Choroid plexus epithelial cell (primary cell): ENCODE measurements around the gene PDIK1L.

ENCODE experiments used
- DNase-seq: peaks from one replicate; pipeline ENCODE4 v3.0.0-alpha.2; 2010; ENCODE audit warnings: low read depth
- H3K4me3 ChIP-seq: 2 replicates; pipeline ENCODE4 v1.5.1; 2011; ENCODE audit warnings: low read depth, mild to moderate bottlenecking, control low read depth, low read length, moderate library complexity
- TF ChIP-seq, protein P1 (sequence below): conservative IDR thresholded peaks from 2 replicates; pipeline ENCODE4 v1.5.1; 2011; ENCODE audit warnings: low read depth, mild to moderate bottlenecking, control low read depth, inconsistent platforms, low read length, moderate library complexity

PDIK1L gene

DNA sequence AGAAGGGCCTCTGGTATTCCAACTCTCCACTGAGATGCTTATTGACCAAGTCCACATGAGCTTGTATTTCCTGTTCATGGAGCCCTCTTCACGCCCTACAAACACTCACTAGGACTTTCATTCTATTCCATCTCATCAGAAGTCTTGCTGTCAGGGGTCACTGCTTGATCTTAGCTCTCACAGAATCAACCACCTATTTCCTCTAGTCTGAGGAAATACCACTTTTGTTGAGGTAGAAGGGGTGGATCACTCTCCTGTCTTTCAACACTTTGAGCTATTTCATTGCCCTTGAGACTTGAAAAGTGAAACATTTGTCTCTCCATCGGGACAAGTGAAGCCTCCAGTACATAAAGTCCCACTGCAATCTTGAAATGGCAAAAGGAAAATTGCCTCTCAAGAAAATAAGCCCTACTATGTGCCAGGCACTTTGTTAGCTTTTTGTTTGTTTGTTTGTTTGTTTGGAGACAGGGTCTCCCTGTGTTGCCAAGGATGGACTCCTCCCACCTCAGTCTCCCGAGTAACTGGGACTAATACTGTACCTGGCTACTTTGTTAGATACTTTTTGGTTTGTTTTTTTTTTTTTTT is 27.4 kb downstream of the PDIK1L start:
- DNase-seq, result no peak
- H3K4me3 ChIP-seq, result no peak overlapping the region
- TF ChIP-seq, protein P1, sequence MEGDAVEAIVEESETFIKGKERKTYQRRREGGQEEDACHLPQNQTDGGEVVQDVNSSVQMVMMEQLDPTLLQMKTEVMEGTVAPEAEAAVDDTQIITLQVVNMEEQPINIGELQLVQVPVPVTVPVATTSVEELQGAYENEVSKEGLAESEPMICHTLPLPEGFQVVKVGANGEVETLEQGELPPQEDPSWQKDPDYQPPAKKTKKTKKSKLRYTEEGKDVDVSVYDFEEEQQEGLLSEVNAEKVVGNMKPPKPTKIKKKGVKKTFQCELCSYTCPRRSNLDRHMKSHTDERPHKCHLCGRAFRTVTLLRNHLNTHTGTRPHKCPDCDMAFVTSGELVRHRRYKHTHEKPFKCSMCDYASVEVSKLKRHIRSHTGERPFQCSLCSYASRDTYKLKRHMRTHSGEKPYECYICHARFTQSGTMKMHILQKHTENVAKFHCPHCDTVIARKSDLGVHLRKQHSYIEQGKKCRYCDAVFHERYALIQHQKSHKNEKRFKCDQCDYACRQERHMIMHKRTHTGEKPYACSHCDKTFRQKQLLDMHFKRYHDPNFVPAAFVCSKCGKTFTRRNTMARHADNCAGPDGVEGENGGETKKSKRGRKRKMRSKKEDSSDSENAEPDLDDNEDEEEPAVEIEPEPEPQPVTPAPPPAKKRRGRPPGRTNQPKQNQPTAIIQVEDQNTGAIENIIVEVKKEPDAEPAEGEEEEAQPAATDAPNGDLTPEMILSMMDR, result no peak

DNA sequence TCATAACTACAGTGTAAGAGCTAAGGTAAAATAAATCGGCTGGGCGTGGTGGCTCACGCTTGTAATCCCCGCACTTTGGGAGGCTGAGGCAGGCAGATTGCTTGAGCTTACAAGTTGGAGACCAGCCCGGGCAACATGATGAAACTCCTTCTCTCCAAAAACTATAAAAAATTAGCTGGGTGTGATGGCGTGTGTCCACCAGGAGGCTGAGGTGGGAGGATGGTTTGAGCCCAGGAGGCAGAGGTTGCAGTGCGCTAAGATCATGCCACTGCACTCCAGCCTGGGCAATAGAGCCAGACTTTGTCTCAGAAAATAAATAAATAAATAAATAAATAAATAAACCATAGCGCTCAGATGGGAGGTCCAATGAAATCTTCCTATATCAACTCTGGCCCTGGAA is 30.5 kb downstream of the PDIK1L start:
- no peak for DNase-seq
- H3K4me3 ChIP-seq, result no peak overlapping the region
- TF ChIP-seq, protein P1, result no peak

DNA sequence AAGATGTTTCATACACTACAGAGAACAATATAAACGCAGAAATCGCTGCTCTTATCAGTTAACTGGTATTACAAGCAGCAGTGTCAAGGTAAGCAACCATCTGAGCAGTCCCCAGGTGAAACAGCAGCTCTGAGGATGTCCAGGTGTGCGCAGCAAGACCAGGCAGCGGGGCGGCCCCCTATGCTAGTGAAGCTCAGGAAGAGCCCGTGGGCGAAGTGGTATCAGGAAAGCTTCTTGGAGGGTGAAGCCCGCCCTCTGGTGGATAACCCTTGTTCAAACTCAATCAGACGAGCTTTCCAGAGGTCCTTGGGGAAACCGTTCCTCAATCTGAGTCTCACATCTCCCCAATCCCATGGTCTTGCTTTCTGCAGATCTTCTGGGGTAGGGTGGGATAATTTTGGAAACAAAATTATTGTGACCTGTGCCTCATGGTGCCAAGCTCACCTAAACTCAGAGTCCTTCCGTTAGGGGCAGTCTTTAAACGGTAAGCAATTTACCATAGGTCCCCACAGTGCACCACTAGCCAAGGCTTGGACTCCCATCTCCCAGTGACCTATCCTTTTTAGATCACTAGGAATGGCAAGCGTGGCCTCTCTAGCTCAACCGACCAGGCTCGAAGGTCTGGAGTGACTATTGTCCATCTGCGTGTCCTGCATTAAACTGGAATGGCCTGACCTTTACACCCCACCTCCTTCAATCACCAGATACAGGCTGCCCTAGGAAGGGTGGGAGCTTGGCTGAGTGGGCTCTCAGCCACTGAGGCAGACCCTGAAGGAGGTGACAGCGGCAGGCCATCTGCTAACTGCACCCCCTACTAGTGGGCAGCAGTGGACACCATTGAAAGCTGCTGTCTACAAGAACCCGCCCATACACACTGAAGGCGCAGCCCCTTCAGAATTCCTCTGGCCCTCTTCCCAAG is 33.7 kb downstream of the PDIK1L start:
- DNase-seq, result peak; percentile 92
- H3K4me3 ChIP-seq, result no peak overlapping the region
- TF ChIP-seq, protein P1, result peak; percentile 85

DNA sequence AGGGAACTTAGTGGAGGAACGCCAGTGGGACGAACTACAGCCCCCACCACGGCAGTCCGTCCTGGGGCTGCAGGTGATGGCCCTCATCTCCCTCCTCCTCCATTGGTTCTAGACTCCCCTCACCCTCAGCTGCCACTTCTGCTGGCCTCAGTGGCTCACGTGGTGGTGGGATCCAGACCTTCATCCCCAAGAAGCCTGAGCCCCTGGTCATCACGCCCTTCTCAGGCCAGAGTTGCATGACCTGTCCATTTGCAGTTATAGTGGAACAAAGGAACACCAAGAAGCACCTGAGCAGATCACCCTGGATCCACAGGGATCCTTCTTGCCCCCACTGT is 34.3 kb downstream of the PDIK1L start:
- H3K4me3 ChIP-seq, result no peak overlapping the region
- TF ChIP-seq, protein P1, result no peak
- no peak for DNase-seq

DNA sequence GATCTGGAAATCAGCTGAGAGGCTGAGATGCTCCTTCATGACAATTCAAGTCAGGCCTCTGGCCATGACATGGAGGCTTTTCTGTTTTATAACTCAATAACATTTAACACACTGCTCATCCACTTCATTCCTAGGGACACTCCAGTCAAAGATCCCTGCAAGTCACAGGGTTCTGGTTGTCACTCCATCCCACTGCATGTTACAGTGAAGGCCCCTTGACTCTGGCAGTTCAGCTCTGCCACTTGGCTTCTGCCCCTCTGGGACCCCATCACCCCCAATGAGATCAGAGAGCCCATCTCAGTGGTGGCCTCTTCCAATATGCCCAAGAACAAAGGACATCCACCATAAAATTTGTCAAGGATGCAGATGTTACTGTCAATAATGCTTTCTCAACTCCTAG is 37.3 kb downstream of the PDIK1L start:
- H3K4me3 ChIP-seq, result no peak overlapping the region
- TF ChIP-seq, protein P1, result no peak
- DNase-seq, result no peak

DNA sequence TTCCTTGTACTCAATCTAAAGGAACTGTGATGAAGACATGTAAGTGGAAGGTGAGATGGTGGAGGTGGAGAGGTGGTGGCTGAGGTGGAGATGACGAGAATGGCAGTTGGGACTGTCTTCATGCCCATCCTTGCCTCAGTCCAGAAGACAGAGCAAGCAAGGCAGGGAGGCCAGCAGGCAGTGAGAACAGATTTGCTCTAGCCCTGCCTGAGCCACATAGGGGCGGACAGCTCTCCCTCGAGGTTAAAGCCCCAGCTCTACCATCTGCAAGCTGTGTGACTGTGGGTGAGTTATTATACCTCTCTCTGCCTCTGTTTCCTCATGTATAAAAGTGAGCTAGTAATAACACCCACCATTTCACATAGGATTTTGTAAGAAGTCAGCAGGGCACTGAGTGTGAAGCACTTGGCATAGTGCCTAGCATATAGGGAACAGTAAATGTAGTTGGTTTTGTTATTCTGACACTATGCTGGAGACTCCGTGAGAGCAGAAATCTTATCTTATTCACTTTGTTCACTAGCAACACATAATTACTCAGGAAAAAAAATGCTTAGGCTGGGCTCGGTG is 42.4 kb downstream of the PDIK1L start:
- peak; percentile 40 for DNase-seq
- TF ChIP-seq, protein P1, result no peak
- H3K4me3 ChIP-seq, result no peak overlapping the region
